Activated CD8-positive, alpha-beta memory T cell treated with anti-CD3 and anti-CD28 coated beads for 24 hours (primary cell): ENCODE data around the gene ETS2.

Experiments
- DNase-seq: peaks from one replicate; pipeline ENCODE4 v3.0.0-alpha.2; 2020

Gene ETS2

DNA sequence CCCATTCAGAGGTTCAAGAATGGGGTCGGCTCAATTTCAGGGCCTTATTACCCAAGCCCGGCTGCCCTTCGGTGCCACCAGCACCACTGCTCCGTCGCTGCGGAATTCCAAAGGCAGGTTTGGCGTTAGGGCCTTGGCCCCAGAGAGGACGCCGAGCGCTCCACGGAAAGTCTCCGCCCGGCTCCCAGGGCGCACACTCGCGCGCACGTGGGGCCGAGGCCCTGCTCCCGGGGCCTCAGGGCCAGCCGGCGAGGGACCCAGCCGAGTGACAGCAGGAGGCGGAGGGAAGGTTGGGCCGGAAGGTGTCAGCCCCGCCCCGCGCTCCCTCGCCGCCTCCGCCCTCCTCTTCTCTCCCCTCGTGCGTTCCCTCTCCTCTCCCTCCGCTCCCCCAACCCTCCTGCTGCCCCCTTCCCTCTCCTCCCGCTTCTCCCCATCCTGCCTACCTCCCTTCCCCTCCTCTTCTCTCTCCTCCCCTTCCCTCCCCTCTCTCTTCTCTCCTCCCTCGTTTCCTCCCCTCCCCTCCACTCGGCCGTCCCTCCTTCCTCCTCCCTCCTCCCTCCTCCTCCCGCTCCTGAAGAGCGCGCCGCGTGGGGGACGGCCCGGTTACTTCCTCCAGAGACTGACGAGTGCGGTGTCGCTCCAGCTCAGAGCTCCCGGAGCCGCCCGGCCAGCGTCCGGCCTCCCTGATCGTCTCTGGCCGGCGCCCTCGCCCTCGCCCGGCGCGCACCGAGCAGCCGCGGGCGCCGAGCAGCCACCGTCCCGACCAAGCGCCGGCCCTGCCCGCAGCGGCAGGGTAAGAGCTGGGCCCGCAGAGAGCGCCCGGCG, at the start of gene ETS2:
Gene ETS2, plus strand, starts transcription at position 602 of the 825 bp plus-strand sequence. CDS start 4,106 bp downstream, outside the sequence.
- DNase-seq = peak; percentile 87

- no peak for DNase-seq
Measured at GRCh38 chr21:38756746-38757145, 49.0 kb upstream of the ETS2 start.

GRCh38 chr21:38758501-38759214, 47.1 kb upstream of the ETS2 start:
- no peak for DNase-seq

DNA sequence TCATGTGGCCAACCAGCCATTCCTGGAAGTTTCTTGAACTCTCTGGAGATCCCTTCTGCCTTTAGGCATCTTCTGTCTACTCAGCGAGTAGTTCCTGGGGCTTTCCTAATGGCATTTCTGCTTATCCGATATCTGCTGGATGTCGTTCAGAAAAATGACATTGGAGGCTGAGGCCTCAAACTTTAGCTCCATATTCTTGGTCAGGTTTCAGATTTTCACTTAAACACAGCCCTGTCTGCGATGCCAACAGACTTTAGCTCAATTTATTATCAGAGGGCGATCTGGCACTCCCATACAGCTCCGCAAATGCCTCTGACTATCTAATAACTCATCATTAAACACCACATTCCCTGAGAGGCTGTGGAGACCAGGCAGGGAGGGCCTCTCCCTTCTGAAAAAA, 46.3 kb upstream of the ETS2 start:
- DNase-seq = no peak

DNA sequence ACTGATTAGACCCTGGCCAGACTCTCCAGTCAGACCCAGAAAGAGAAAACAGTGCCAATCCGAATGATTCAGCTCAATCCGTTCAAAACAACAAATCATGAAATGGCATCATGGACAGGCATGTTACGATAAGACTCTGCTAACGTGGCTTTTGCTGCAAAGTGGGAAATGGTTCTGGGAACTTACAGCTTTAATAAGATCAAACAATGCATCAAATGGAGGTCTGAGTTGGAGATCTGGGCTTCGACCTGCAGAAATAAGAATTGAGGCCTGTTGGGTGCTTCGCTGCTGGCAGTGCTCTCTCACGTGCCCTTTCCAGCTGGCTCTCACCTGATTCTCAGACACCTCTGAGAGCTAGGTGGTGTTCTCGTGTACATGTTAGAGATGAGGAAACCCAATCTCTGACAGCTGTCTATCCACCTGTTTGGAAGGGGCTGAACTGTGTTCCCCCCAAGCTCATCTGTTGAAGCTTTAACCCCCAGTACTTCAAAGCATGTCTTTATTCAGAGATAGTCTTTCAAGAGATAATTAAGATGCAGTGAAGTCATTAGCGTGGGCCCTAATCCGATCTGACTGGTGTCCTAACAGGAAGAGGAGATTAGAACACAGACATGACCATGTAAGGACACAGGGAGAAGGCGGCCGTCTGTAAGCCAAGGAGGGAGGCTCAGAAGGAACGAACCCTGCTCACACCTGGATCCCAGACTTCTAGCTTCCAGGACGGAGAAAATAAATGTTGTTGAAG, 45.5 kb upstream of the ETS2 start:
- DNase-seq = no peak

DNA sequence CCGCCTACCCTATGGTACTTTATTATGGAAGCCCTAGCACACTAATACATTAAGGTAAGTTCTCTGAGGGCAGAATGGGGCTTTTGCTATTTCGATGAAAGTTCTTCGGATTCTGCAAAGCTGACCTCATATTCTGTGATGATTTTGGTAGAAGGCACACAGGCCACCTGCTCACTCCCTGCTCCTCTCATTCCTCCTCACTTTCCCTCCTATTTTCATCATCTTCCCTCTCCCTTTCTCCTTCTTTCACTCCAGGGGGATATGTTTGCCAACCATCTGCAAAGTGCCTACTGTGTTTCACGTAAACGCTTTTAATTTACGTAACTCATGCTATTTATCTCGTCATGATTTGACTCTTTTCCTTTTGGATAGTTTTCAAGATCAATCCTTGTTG, 45.0 kb upstream of the ETS2 start:
- DNase-seq = no peak

- no peak for DNase-seq
Measured at GRCh38 chr21:38761531-38761930, 44.2 kb upstream of the ETS2 start.

DNA sequence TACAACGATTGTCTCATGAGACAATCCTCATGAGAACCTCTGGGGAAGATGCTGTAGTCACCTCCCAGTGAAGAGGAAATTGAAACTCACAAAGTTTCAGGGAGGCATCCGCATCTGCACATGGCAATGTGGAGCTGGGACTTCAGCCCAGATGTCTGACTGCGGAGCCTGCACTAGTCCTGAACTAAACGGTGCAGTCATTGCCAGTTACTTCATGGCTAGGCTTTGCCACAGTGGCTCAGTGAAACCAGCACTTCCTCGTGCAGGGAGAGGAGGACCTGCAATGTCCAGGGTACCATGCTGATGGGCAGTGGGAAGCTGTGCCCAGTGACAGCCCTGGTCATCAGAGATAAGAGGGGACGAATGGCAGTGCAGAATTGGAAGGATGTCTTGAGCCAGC, 40.7 kb upstream of the ETS2 start:
- DNase-seq = no peak

GRCh38 chr21:38766987-38767722, 38.6 kb upstream of the ETS2 start:
- peak; percentile 83 for DNase-seq

- peak; percentile 84 for DNase-seq
Measured at GRCh38 chr21:38768471-38769063, 37.2 kb upstream of the ETS2 start.

GRCh38 chr21:38769191-38769780, 36.4 kb upstream of the ETS2 start:
- DNase-seq = no peak

GRCh38 chr21:38770660-38771059, 35.1 kb upstream of the ETS2 start:
- no peak for DNase-seq

- DNase-seq = no peak
Measured at GRCh38 chr21:38771536-38771935, 34.2 kb upstream of the ETS2 start.

GRCh38 chr21:38772646-38773045, 33.1 kb upstream of the ETS2 start:
- DNase-seq = no peak

- DNase-seq = no peak
Measured at GRCh38 chr21:38773099-38774061, 32.3 kb upstream of the ETS2 start.

DNA sequence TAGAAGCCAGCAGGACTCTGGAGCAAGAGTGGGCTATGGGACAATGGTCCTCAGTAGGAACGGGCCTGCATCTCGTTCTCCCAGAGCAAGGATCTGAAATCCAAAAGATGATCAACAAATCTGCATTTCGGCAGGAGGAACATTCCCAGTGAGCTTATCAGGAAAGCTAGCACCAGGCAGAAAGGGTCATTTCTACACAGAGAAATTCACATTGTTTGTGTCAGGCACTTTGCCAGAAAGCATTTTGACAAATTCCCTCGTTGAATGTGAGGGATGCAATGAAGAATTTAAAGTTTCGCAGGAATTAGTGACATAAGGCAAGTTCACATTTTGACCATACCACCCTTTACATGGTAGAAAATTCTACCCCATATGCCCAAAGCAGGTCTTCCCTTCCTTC, 31.6 kb upstream of the ETS2 start:
- DNase-seq = no peak

DNA sequence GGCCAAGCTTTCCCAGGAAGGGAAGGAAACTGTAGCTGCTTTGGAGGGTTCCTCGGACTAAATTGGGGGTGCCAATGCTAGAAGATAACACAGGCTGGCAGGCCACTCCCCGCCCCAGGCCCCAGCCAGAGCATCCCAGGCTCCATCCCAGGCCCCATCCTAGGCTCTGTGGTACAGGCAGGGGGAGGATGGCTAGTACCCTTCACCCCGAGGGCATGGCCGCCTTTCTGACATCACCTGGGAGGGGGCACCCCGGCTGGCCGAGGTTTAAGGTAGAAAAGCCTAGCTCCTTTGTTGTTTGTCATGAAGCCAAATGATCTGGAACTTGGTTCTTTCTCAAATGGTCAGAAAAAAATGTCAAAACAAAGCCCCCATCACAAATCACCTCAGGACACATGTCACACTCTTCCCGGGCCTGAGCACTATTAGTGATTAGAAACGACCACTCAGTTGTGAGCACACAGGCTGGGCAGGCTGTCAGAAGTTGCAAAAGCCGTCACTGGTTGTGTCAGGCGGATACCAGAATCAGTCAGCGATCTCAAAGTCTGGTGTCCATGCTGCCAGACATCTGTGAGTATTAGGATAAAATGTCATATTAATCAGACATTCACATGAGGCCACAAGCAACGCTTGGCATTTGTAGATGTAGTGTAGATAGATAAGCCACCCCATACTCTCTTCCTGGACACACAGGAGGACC, 31.0 kb upstream of the ETS2 start:
- no peak for DNase-seq

- DNase-seq = no peak
Measured at GRCh38 chr21:38775733-38776132, 30.0 kb upstream of the ETS2 start.

DNA sequence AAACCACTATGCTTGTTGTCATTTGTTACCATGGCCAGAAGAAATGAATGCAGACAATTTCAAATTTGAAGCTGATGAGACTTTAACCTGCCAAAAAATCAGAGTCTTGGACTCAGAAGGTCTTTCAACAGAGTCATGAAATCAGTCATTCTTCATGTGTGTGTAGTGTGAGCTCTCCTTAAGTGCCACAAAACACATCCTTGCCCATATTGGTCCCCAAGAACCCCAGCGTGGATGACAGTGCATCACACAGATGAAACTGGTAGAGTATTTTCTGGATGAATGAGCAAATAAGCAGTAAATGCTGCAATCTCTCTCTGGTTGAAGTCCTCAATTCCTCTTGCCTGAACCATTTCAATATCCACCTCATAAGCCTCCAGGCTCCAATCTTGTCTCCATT, 28.7 kb upstream of the ETS2 start:
- no peak for DNase-seq

GRCh38 chr21:38777531-38777930, 28.2 kb upstream of the ETS2 start:
- DNase-seq = peak; percentile 50
